Activated CD8-positive, alpha-beta memory T cell treated with anti-CD3 and anti-CD28 coated beads for 4 hours (primary cell): ENCODE measurements around the gene ANKRD27.
"Not testable (repeated sequence)": the region's sequence is repeated elsewhere in the genome, so short reads cannot be mapped to it uniquely, and the experiment has no call there.

ENCODE experiments used
- DNase-seq, 2 donors: peaks; one replicate each; pipeline ENCODE4 v3.0.0-alpha.2; 2020; ENCODE audit warnings: low read depth in 2 of 2

The ANKRD27 gene

GRCh38 chr19:32652894-32653598 is 21.9 kb downstream of the ANKRD27 start:
- no peak for DNase-seq

- not testable (repeated sequence) for DNase-seq
Observed at GRCh38 chr19:32652331-32652730, 22.6 kb downstream of the ANKRD27 start.

GRCh38 chr19:32651729-32652140 is 23.2 kb downstream of the ANKRD27 start:
- DNase-seq: no peak

GRCh38 chr19:32650671-32651070 is 24.3 kb downstream of the ANKRD27 start:
- no peak for DNase-seq

- DNase-seq: no peak
Observed at GRCh38 chr19:32649751-32650150, 25.2 kb downstream of the ANKRD27 start.

- no peak for DNase-seq
Observed at GRCh38 chr19:32647361-32647760, 27.6 kb downstream of the ANKRD27 start.

GRCh38 chr19:32646556-32646955 is 28.4 kb downstream of the ANKRD27 start:
- no peak for DNase-seq

GRCh38 chr19:32642771-32643170 is 32.2 kb downstream of the ANKRD27 start:
- peak; percentile 30 to 50 for DNase-seq

- no peak for DNase-seq
Observed at GRCh38 chr19:32638625-32639024, 36.4 kb downstream of the ANKRD27 start.

- DNase-seq: no peak
Observed at GRCh38 chr19:32637480-32637879, 37.5 kb downstream of the ANKRD27 start.

GRCh38 chr19:32631381-32631780 is 43.6 kb downstream of the ANKRD27 start:
- DNase-seq: no peak

GRCh38 chr19:32630338-32630737 is 44.6 kb downstream of the ANKRD27 start:
- no peak for DNase-seq

- DNase-seq: no peak
Observed at GRCh38 chr19:32627714-32628270, 47.2 kb downstream of the ANKRD27 start.

- DNase-seq: no peak
Observed at GRCh38 chr19:32626969-32627368, 48.0 kb downstream of the ANKRD27 start.

- DNase-seq: no peak
Observed at GRCh38 chr19:32624410-32624809, 50.6 kb downstream of the ANKRD27 start.

GRCh38 chr19:32622002-32622401 is 53.0 kb downstream of the ANKRD27 start:
- no peak for DNase-seq

- no peak for DNase-seq
Observed at GRCh38 chr19:32619051-32619685, 55.8 kb downstream of the ANKRD27 start.

- no peak for DNase-seq
Observed at GRCh38 chr19:32615569-32615968, 59.4 kb downstream of the ANKRD27 start.

GRCh38 chr19:32614916-32615315 is 60.1 kb downstream of the ANKRD27 start:
- no peak for DNase-seq

- no peak for DNase-seq
Observed at GRCh38 chr19:32613008-32613407, 62.0 kb downstream of the ANKRD27 start.

- DNase-seq: no peak
Observed at GRCh38 chr19:32611161-32611560, 63.8 kb downstream of the ANKRD27 start.

GRCh38 chr19:32607479-32607878 is 67.5 kb downstream of the ANKRD27 start:
- no peak for DNase-seq

GRCh38 chr19:32606289-32606688 is 68.7 kb downstream of the ANKRD27 start:
- no peak for DNase-seq
